Thyroid gland (tissue), 4 donors: ENCODE results near the gene PXDN.

Source experiments
- CTCF ChIP-seq, 6 experiments: fragments of 200-600 bp in 3 of 6; fragments of 450-650 bp in 3 of 6; sonication (generic) in 3 of 6; IDR thresholded peaks; one replicate each; pipeline ENCODE4 v1.5.1; 2016 to 2019; ENCODE audit warnings: antibody characterized with exemption in 6 of 6, mild to moderate bottlenecking in 2 of 6, inconsistent platforms in 1 of 6, moderate library complexity in 1 of 6
- POLR2A ChIP-seq, 2 donors: fragments of 450-650 bp; IDR thresholded peaks; one replicate each; pipeline ENCODE4 v1.6.1; 2017; ENCODE audit warnings: antibody characterized with exemption in 2 of 2, mild to moderate bottlenecking in 2 of 2, moderate library complexity in 1 of 2

- TF ChIP-seq CTCF (IDR thresholded peaks at IDR 0.05) (no peak), POLR2A (IDR thresholded peaks at IDR 0.05) (no peak)
These were observed 146.1 kb downstream of the PXDN start for GRCh38 chr2:1598041-1598710.
